ENCODE results near the gene MAN2A2. TPM values are rescaled to one million over a fixed set of nuclear protein-coding genes. Genes with fewer than 3 reads are reported as not detected.
A peak's percentile ranks its signal among the peaks of the same experiment; 100 is the strongest.

MAN2A2 gene
- total and polyA plus RNA-seq, 2 of the 8 experiments (the other 6 are each of a cell fraction or from before 2014, with no cell fraction given) = 23.1 to 29.7 TPM

DNA sequence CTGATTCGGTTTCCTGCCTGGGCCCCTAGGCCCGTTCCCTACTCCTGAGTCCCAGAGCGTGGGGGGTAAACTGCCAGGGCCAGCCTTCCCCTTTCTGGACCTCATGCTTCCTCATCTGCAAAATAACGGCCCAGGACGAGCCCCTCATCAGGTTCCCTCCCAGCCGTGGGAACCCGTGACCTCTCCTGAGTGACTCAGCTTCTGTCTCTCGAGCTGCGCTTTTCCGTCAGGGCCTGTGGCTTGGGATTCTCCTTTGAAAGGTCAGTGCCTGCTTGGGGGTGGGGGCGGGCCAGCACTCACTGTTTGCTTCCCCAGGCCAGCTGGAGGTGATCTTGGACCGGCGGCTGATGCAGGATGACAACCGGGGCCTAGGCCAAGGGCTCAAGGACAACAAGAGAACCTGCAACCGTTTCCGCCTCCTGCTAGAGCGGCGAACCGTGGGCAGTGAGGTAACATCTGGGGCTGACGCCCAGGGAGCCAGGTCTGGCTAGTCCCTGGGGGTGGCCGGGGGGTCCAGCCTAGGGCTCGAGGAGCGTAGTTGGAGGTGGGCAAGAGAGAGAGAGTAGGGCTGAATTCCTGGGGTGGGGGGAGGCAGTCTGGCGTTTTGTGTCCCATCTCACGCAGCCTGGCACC, 12.8 kb downstream of the MAN2A2 start:
- Histone ChIP-seq H4K8ac (ENCODE audit: extremely low read depth, insufficient read depth, low read length) (no peak overlapping the region; the same call in 1 of the 2 replicates), H2AFZ (ENCODE audit: low read length) (no peak overlapping the region), H3K23me2 (ENCODE audit: low read depth, low read length) (no peaks in the 10 kb centered on the region), H3K27me3 (replicated peaks in 1 of 4; ENCODE audit: control insufficient read depth in 3 of 4, extremely low read depth in 1 of 4, insufficient read depth in 3 of 4, low read length in 3 of 4) (no peaks in the 10 kb centered on the region), H3K4me2 (ENCODE audit: insufficient read depth in 1 of 2, low read depth in 2 of 2, low read length in 2 of 2) (no peak overlapping the region), H3K9me3 (ENCODE audit: insufficient read depth in 2 of 2, low read depth in 1 of 2, low read length in 1 of 2) (no peaks in the 10 kb centered on the region), H3K18ac (ENCODE audit: extremely low read depth, low read length) (no peak overlapping the region), H3K27ac (ENCODE audit: low read depth, low read length) (no peak overlapping the region), H2BK15ac (ENCODE audit: low read length) (no peak overlapping the region), H3K4ac (replicated peaks; ENCODE audit: insufficient read length, low read depth, low read length) (no peak overlapping the region), H3K14ac (ENCODE audit: insufficient read length) (no peak overlapping the region), H2BK12ac (ENCODE audit: low read depth, low read length) (no peak overlapping the region), H2BK120ac (replicated peaks; ENCODE audit: low read depth, low read length) (no peak overlapping the region), H2BK20ac (ENCODE audit: low read length) (no peak overlapping the region), H3K23ac (ENCODE audit: insufficient read length) (no peak overlapping the region), H3K79me2 (ENCODE audit: control insufficient read depth in 1 of 2, insufficient read depth in 2 of 2, low read length in 2 of 2) (no peaks in the 10 kb centered on the region), H4K91ac (replicated peaks; ENCODE audit: insufficient read length, low read length) (no peak overlapping the region), H3K9ac (replicated peaks in 1 of 4; ENCODE audit: extremely low read depth in 1 of 4, low read depth in 3 of 4, low read length in 3 of 4) (no peak overlapping the region), H2BK5ac (ENCODE audit: low read depth, low read length) (peak overlapping the region; percentile 13; the same call in 1 of the 2 replicates), H3K79me1 (ENCODE audit: low read depth, low read length) (no peaks in the 10 kb centered on the region), H4K20me1 (replicated peaks in 1 of 2; ENCODE audit: control insufficient read depth in 1 of 2, insufficient read depth in 2 of 2, low read length in 2 of 2) (peaks cover 2% of the 10 kb centered on the region in 2 experiments), H3K36me3 (ENCODE audit: control insufficient read depth in 2 of 4, insufficient read depth in 4 of 4, low read length in 3 of 4) (no peaks in the 10 kb centered on the region; a peak in 4 of 8 replicates), H2AK5ac (ENCODE audit: low read depth, low read length) (no peak overlapping the region), H3K56ac (replicated peaks; ENCODE audit: insufficient read length, low read depth, low read length) (no peak overlapping the region), H3K4me1 (replicated peaks in 1 of 4; ENCODE audit: control insufficient read depth in 3 of 4, insufficient read depth in 4 of 4, low read length in 3 of 4) (peaks cover 0 to 2% (median 0%) of the 10 kb centered on the region in 4 experiments; a peak in 2 of 7 replicates), H4K5ac (ENCODE audit: insufficient read length, low read depth, low read length) (no peak overlapping the region), H3K4me3 (ENCODE audit: extremely low read depth in 1 of 4, insufficient read depth in 2 of 4, low read depth in 3 of 4, low read length in 4 of 4) (no peak overlapping the region)
- TF ChIP-seq TEAD4 (IDR thresholded peaks at IDR 0.05; ENCODE audit: low read depth, low read length) = peak; percentile 87
- no peak for TF ChIP-seq SP4 (IDR thresholded peaks at IDR 0.05; ENCODE audit: low read length)
- FAIRE-seq (no peak), DNase-seq (ENCODE audit: low read depth in 1 of 2, low spot score in 2 of 2) (no peak)
- POLR2A ChIA-PET (ENCODE audit: partially characterized antibody) = interaction anchor here (0.8 kb wide), 1 partner anchor 13 kb away, joined by 3 read pairs; no protein-coding TSS in a partner anchor
- CTCF ChIA-PET (ENCODE audit: partially characterized antibody) = interaction anchor here (1.0 to 6.8 kb wide), 3 partner anchors 15 to 20 kb away, joined by 3 to 87 read pairs (median 8); partner anchors contain the start of genes HDDC3 and UNC45A
- 86% methylated on average over 22 of the region's 25 CpGs; no CpG with 5 or more reads in 1 of the 2 experiments for WGBS, 2 experiments (ENCODE audit: extremely low coverage in 1 of 2, insufficient coverage in 1 of 2, insufficient read length in 1 of 2, insufficient replicate concordance in 2 of 2, low coverage in 1 of 2, low lambda C conversion rate in 2 of 2, missing lambda C conversion rate in 1 of 2)
